ENCODE results near the gene SYNM.

The SYNM gene

DNA sequence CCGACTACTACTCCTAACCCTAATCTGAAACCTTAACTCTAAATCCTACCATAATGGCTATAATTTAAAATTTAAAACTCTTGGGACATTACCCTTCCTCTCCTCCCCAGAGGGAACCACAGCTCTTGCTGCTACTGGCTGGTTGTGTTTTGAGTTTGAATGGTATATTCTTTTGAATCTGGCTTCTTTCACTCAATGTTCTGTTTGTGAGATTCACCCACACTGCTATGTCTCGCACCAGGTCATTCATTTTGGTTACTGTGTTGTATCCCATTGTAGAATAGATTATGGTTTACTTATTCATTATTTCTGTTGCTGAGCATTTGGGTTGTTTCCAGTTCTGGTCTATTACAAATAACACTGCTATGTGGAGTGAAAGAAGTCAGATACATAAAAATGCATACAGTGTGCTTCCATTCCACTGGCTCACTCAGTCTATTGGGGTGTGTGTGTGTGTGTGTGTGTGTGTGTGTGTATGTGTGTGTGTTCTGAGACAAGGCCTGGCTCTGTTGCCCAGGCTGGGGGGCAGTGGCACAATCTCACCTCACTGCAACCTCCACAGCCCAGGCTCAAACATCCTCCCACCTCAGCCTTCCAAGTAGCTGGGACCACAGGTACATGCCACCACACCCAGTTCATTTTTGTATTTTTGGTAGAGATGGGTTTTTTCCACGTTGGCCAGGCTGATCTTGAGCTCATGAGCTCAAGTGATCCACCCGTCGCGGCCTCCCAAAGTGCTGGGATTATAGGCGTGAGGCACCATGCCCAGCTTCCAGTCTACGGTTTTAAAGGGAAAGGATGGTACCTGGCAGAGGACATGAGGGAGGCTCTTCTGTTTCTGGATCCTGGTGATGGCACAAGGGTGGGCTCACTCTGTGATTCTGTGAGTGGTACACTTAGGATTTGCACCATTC, 19.2 kb upstream of the SYNM start:
- DNase-seq = no peak

DNA sequence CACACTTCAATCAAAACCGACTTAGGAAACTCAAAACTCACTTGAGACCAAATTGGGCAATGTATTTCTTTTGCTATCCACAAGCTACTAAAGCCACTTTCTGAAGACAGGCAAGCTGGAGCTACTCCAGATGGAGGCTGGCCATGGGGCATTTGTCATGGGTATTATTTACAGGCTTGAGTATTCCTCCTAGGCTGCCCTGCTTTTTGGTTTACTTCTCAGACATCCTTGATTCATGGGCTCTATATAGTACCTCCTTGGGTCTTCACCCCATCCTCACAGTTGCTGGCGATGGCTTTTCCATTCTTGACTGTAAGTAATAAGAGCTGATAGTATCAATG, 18.6 kb upstream of the SYNM start:
- no peak for DNase-seq

- no peak for DNase-seq
These were observed 17.4 kb upstream of the SYNM start for GRCh38 chr15:99087405-99087943.

- no peak for DNase-seq
These were observed 14.7 kb upstream of the SYNM start for GRCh38 chr15:99090011-99090699.

DNA sequence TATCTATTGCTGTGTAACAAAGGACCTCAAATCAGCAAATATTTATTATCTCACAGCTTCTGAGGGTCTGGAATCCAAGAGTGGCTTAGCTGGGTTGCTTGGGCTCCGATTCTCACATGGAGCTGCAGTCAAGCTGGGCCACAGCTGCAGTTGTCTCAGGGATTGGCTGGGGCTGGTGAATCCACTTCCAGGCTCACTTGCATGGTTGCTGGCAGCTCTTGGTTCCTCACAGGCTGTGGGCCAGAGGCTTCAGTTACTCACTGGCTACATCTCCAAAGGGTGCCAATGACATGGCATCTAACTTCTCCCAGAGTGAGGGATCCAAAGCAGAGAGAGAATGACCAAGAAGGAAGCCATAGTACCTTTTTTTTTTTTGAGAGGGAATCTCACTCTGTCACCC, 13.9 kb upstream of the SYNM start:
- no peak for DNase-seq

- no peak for DNase-seq
These were observed 12.2 kb upstream of the SYNM start for GRCh38 chr15:99092554-99093172.

DNA sequence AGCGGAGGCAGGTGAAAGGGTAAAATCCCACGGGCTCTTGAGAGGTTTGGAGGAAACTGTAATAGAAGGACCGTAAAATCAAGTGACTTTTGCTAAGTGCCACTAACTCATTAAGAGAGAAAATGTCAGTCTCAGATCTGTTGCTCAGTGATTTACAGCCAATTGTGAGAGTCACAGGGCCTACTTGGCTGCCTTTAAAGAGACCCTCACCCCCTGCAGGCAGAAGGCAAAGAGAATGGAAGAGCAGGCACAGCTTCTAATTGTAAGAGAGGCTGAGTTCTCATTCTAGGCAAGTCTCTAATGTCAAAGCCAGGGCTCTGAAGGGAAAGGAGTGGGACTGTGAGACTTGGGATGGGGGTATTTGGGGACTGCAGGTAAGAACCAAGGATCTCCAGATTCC, 9.3 kb upstream of the SYNM start:
- no peak for DNase-seq

DNA sequence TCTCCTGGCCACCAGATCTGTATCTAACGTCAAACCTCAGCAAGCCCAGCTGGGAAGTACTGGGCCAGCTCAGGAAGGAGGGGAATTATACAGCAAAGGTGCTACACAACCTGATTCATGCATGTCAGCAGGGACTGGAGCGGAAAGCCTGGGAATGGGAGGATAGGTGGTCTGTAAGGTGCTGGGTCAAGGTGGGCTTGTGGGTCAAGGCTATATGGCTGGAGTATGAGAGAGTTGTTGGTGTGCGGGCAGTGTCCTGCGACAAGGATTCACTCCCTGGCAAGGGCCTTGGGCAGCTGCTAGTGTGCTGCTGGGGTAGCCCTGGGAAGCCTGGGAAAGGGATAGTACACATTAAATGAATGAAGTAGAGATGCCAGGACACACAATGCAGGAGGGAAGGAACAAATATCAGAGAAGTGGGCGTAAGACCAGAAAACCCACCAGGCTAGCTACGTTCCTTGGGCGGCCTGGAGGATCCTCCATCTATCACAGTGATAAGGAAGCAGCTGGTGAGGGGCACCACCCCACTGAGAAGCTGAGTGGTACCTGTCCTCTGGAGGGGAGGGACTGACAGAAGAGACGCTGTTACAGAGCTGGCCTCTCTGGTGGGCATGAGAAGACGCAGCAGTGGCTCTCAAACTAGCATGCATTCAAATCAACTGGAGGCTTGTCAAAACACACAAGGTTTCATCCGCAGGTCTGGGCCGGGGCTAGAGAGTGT, 8.5 kb upstream of the SYNM start:
- no peak for DNase-seq

GRCh38 chr15:99096894-99097426, 7.9 kb upstream of the SYNM start:
- DNase-seq = no peak

- no peak for DNase-seq
These were observed 7.2 kb upstream of the SYNM start for GRCh38 chr15:99097441-99098410.

GRCh38 chr15:99098426-99098825, 6.5 kb upstream of the SYNM start:
- no peak for DNase-seq

DNA sequence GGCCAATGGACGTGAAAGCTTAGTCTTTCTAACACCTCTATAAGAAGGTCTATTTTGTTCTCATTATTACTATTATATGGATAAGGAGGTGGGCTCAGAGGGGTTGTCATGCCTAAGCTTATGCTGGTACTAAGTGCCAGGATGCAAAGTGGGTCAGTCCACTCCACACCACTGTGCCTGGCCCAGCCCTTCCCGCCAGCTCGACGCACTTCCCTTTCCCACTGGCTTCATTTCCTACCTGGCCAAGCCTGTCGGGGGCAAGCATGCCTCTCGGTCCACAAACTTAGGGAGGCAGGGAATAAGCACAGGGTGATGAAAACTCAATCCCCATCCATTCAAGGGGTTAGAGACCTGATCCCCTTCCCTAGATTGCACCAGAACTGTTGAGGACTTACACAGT, 5.9 kb upstream of the SYNM start:
- DNase-seq = no peak

DNA sequence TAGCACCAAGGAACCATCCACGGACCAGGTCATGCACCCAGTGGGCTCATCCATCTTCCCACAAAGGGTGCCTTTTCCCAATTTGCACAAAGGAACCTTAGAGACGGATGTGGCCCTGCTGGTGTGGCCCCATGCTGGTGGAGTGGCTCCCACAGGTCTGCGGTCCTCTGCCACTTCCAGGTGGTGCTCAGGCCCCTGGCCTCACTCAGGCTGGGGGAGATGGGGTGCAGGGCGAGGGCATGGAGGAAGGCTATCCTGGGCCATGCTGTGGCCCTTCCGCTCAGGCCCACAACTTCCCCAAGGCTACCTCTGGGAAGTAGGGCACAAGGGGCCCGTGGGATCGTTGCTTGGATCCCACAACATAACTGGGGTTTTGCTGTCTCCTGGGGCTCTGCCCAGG, 5.2 kb upstream of the SYNM start:
- no peak for DNase-seq

GRCh38 chr15:99100245-99101173, 4.4 kb upstream of the SYNM start:
- DNase-seq = peak in 51 of 56 donors; percentile 18 to 87 (median 60)

DNA sequence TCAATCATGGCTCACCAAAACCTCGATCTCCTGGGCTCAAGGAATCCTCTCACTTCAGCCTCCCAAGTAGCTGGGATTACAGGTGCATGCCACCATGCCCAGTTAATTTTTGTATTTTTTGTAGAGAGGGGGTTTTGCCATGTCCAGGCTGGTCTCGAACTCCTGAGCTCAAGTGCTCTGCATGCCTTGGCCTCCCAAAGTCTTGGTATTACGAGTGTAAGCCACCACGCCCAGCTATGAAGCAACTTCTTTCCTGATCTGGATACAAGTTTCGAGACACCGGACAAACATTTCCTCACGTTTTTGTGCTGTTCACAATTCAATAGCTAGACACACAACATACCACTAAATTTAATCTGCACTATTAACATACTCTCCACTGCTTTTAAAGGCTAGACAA, 3.4 kb upstream of the SYNM start:
- DNase-seq = no peak

- no peak for DNase-seq
These were observed 2.3 kb upstream of the SYNM start for GRCh38 chr15:99102332-99103235.

DNA sequence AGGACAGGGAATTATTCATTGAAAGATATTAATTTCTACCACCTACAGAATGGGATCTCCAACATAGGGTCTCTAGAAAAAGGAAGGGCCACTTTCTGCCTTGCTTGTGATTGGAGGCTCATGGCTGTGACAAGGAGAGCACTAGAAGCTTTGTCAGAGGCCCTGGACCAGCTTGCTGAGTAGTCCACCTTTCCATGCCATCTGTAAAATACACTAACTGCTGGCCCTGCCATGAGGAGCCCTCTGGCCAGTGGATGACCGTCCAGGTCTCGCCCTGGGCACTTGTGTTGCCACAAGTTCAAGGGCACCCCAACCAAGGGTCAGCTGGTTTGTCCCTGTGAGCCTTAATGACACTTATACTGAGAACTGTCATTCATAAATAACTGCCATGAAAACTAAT, 1.6 kb upstream of the SYNM start:
- no peak for DNase-seq

Data from amygdala (tissue), 56 donors.